CMK (cell line): ENCODE measurements around the gene MSH6.
"Not testable (repeated sequence)": the region's sequence is repeated elsewhere in the genome, so short reads cannot be mapped to it uniquely, and the experiment has no call there.

ENCODE experiments used
- DNase-seq: peaks from one replicate; pipeline ENCODE4 v3.0.0-alpha.2; 2010; ENCODE audit warnings: low read depth

The MSH6 gene

DNA sequence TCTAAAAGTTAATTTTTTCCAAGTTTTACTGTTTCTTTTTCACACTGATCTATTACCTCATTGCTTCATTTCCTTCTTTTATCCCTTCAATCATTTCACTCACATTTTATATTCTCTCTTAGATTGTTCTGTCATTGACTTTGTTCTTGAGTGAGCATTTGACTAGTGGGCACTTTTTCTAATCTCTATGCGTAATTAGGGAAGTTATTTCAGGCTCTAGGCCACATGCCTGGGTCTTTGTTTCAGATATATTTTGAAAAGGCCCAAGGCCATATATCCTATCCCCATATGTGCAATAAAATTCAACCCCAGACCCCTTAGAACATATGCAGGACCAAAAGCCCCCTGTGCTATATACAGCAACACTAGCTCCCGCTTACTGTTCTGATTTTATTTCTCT lies 61.2 kb downstream of the MSH6 start:
- DNase-seq = no peak

DNA sequence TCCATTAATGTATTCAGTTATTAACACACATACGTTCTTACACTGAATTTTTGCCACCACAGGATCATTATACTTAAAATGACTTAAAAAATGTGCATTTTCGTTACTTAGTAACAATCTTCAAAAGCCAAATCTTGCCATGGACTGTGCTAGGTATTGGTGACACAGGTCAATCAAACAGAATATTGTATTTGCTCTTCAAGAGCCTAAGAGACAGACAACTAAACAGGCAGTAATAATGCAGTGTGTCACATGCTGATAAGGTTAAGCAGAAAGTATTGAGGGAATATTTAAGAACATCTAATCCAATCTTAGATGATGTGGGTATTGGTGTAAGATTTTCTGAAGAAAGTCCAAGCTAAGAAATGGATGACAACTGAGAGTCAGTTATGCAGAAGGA lies 66.4 kb downstream of the MSH6 start:
- no peak for DNase-seq

DNA sequence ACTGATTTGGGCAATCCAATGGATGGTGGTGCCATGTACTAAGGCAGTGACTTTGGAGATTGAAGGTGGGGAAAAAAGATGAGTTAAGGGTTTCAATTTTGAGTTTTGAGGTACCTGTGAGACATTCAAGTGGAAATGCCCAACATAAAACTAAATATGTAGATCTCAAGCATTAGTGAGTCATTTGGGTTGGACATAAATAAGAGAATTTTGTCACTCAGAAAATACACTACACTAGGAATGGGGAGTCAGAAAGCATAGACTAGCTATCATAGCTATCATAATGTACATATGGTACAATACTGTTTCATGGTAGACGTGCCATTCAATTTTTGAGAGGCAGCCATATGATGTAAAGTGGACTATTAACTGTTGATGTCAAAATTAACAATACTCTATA lies 67.3 kb downstream of the MSH6 start:
- DNase-seq = no peak

DNA sequence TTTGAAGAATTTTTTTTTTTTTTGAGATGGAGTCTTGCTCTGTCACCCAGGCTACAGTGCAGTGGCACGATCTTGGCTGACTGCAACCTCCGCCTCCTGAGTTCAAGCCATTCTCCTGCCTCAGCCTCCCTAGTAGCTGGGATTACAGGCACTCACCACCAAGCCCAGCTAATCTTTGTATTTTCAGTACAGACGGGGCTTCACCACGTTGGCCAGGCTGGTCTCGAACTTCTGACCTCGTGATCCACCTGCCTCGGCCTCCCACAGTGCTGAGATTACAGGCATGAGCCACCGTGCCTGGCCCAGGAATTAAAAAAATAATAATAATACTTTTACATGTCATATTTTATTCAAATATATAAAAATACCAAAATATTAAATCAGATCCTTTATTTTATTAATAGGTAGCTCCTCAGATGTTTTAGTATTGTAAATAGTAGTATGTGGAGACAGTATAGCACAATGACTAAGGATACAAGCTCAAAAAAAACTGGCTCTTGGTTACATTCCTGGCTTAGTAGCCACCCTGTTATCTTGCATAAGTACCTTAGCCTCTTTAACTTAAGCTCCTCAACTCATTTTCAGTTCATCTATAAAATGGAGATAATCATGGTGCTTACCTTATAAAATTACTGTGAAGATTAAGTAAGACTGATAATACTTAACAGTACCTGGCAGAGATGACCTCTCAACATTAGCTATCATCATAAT lies 70.3 kb downstream of the MSH6 start:
- not testable (repeated sequence) for DNase-seq
